GM12864 (cell line): ENCODE results near the gene GPR35.

Experiments used
- DNase-seq: peaks from one replicate; pipeline ENCODE4 v3.0.0-alpha.2; 2011; ENCODE audit warnings: low read depth
- H3K4me3 ChIP-seq: 2 replicates; pipeline ENCODE4 v1.5.1; 2011; ENCODE audit warnings: mild to moderate bottlenecking, low read depth, low read length, control low read depth
- CTCF ChIP-seq: IDR thresholded peaks from 2 replicates; pipeline ENCODE4 v1.5.1; 2011; ENCODE audit warnings: low read depth, mild to moderate bottlenecking, moderate library complexity, low read length, control low read depth, inconsistent platforms; ENCODE audit errors: missing control alignments

Gene GPR35

GRCh38 chr2:240623531-240624010 lies 1.7 kb upstream of the GPR35 start:
- DNase-seq = no peak
- H3K4me3 ChIP-seq = no peak overlapping the region
- TF ChIP-seq CTCF = no peak

GRCh38 chr2:240624011-240624949 lies 1.0 kb upstream of the GPR35 start:
- no peak for DNase-seq
- no peak overlapping the region for H3K4me3 ChIP-seq
- TF ChIP-seq CTCF = no peak

- DNase-seq = no peak
- TF ChIP-seq CTCF = no peak
- H3K4me3 ChIP-seq = no peak overlapping the region
These were observed 1.4 kb downstream of the GPR35 start for GRCh38 chr2:240626531-240627300.

GRCh38 chr2:240627736-240628506 lies 2.6 kb downstream of the GPR35 start:
- DNase-seq = no peak
- no peak for TF ChIP-seq CTCF
- no peak overlapping the region for H3K4me3 ChIP-seq

- no peak for DNase-seq
- no peak for TF ChIP-seq CTCF
- H3K4me3 ChIP-seq = no peak overlapping the region
These were observed 3.2 kb downstream of the GPR35 start for GRCh38 chr2:240628507-240628807.

- no peak overlapping the region for H3K4me3 ChIP-seq
- TF ChIP-seq CTCF = no peak
- DNase-seq = no peak
These were observed 3.7 kb downstream of the GPR35 start for GRCh38 chr2:240628808-240629618.
